SK-N-SH (cell line): Measurements from ENCODE around the gene INSM2.

ENCODE experiments used
- EP300 ChIP-seq, 2 experiments: IDR thresholded peaks; 2 replicates each; pipeline versions ENCODE4 v1.4.0 to v1.6.1; 2012; ENCODE audit warnings: borderline replicate concordance in 1 of 2, low read depth in 1 of 2, low read length in 1 of 2
- NRF1 ChIP-seq: IDR thresholded peaks from 2 replicates; pipeline ENCODE4 v1.6.1; 2012; ENCODE audit warnings: low read depth, mild to moderate bottlenecking, low read length
- POLR2AphosphoS5 ChIP-seq: IDR thresholded peaks from 2 replicates; pipeline ENCODE4 v1.6.1; 2012; ENCODE audit warnings: low read depth, low read length
- RAD21 ChIP-seq: IDR thresholded peaks from 2 replicates; pipeline ENCODE4 v1.6.1; 2012; ENCODE audit warnings: mild to moderate bottlenecking, low read length
- RXRA ChIP-seq: IDR thresholded peaks from 2 replicates; pipeline ENCODE4 v1.4.0; 2012; ENCODE audit warnings: low read depth, mild to moderate bottlenecking, borderline replicate concordance
- SMC3 ChIP-seq: IDR thresholded peaks from 2 replicates; pipeline ENCODE4 v1.6.1; 2012; ENCODE audit warnings: low read depth, low read length, improper control_type of control experiment
- TF ChIP-seq, protein P1 (sequence below): fragments of 200-600 bp; sonication (generic); IDR thresholded peaks from 2 replicates; pipeline ENCODE4 v1.6.1; 2017; ENCODE audit warnings: antibody characterized with exemption, mild to moderate bottlenecking, moderate library complexity
- TF ChIP-seq, protein P2 (sequence below): fragments of 150-350 bp; IDR thresholded peaks from 2 replicates; pipeline ENCODE4 v1.6.1; 2017; ENCODE audit warnings: antibody characterized with exemption, low read length, low read depth, borderline replicate concordance
- TF ChIP-seq, protein P3 (sequence below): IDR thresholded peaks from 2 replicates; pipeline ENCODE4 v1.4.0; 2012; ENCODE audit warnings: low read depth, borderline replicate concordance

DNA sequence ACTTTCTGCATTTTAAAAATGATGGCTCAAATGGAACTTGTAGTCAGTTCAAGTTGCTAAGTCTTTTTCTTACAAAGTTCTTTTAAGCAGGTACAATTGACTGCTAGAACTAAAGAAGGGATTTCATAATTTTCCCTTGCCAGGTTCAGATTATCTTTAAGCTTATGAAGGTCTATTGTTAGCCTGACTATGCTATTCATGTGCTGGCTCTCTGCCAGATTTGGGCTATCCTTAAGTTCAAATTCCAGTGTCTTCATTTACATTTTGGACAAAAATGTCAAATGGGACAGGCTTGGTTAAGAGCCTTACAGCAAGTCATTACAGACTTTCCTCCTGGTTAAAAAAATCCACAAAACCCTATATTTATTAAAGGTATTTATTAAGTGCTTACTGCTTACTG lies 42.3 kb downstream of the INSM2 start:
- TF ChIP-seq, protein P1, sequence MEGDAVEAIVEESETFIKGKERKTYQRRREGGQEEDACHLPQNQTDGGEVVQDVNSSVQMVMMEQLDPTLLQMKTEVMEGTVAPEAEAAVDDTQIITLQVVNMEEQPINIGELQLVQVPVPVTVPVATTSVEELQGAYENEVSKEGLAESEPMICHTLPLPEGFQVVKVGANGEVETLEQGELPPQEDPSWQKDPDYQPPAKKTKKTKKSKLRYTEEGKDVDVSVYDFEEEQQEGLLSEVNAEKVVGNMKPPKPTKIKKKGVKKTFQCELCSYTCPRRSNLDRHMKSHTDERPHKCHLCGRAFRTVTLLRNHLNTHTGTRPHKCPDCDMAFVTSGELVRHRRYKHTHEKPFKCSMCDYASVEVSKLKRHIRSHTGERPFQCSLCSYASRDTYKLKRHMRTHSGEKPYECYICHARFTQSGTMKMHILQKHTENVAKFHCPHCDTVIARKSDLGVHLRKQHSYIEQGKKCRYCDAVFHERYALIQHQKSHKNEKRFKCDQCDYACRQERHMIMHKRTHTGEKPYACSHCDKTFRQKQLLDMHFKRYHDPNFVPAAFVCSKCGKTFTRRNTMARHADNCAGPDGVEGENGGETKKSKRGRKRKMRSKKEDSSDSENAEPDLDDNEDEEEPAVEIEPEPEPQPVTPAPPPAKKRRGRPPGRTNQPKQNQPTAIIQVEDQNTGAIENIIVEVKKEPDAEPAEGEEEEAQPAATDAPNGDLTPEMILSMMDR: no peak
- TF ChIP-seq POLR2AphosphoS5: no peak
- TF ChIP-seq, protein P2, sequence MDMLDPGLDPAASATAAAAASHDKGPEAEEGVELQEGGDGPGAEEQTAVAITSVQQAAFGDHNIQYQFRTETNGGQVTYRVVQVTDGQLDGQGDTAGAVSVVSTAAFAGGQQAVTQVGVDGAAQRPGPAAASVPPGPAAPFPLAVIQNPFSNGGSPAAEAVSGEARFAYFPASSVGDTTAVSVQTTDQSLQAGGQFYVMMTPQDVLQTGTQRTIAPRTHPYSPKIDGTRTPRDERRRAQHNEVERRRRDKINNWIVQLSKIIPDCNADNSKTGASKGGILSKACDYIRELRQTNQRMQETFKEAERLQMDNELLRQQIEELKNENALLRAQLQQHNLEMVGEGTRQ: no peak
- no peak for TF ChIP-seq NRF1
- no peak for TF ChIP-seq RAD21
- TF ChIP-seq EP300 (IDR thresholded peaks at IDR 0.05; ENCODE audit: borderline replicate concordance in 1 of 2, low read depth in 1 of 2, low read length in 1 of 2): no peak
- TF ChIP-seq, protein P3, sequence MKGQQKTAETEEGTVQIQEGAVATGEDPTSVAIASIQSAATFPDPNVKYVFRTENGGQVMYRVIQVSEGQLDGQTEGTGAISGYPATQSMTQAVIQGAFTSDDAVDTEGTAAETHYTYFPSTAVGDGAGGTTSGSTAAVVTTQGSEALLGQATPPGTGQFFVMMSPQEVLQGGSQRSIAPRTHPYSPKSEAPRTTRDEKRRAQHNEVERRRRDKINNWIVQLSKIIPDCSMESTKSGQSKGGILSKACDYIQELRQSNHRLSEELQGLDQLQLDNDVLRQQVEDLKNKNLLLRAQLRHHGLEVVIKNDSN: no peak
- TF ChIP-seq SMC3: no peak
- TF ChIP-seq RXRA: no peak
